ENCODE measurements around the gene NCAPD2.
A peak's percentile ranks its signal among the peaks of the same experiment; 100 is the strongest.
"Not testable (repeated sequence)": the region's sequence is repeated elsewhere in the genome, so short reads cannot be mapped to it uniquely, and the experiment has no call there.

NCAPD2 gene

GRCh38 chr12:6465467-6466183 is 28.3 kb upstream of the NCAPD2 start:
- no peak for ATAC-seq

GRCh38 chr12:6466184-6466573 is 27.7 kb upstream of the NCAPD2 start:
- no peak for ATAC-seq

DNA sequence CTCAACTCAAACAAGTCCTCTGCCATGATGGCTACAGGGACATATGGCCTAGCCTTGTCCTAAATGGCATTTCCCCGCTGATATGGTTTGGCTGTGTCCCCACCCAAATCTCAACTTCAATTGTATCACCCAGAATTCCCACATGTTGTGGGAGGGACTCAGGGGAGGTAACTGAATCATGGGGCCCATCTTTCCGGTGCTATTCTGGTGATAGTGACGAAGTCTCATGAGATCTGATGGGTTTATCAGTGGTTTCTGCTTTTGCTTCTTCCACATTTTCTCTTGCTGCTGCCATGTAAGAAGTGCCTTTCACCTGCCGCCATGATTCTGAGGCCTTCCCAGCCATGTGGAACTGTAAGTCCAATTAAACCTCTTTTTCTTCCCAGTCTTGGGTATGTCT is 27.2 kb upstream of the NCAPD2 start:
- not testable (repeated sequence) for ATAC-seq

- not testable (repeated sequence) for ATAC-seq
These were observed 26.2 kb upstream of the NCAPD2 start for GRCh38 chr12:6467571-6468282.

GRCh38 chr12:6468283-6468575 is 25.7 kb upstream of the NCAPD2 start:
- ATAC-seq = no peak

GRCh38 chr12:6469092-6469491 is 24.8 kb upstream of the NCAPD2 start:
- ATAC-seq = no peak

GRCh38 chr12:6469609-6470374 is 24.1 kb upstream of the NCAPD2 start:
- peak in 1 of 2 donors; percentile 0 for ATAC-seq

GRCh38 chr12:6470375-6471163 is 23.3 kb upstream of the NCAPD2 start, which contains the start of gene VAMP1:
Gene VAMP1 (minus strand): TSS chr12:6470677. CDS start chr12:6470531, 146 bp downstream.
- peak; percentile 93 to 96 for ATAC-seq

DNA sequence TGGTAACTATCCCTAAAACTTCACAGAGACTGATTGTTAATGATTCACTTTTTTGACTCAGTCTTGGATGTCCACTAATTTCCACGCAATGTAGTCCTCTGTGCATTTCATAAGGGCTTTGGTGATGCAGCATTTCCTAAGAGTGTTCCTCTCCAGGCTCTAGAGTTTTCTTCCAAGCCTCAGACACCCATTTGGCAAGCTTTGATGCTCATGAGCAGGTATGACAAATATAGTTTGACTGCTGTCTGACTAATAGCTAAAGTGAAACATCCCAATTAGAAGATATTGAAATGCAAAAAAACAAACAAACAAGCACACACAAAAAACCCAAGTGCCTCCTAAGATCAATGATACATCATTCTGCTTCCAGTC is 21.9 kb upstream of the NCAPD2 start:
- no peak for ATAC-seq

DNA sequence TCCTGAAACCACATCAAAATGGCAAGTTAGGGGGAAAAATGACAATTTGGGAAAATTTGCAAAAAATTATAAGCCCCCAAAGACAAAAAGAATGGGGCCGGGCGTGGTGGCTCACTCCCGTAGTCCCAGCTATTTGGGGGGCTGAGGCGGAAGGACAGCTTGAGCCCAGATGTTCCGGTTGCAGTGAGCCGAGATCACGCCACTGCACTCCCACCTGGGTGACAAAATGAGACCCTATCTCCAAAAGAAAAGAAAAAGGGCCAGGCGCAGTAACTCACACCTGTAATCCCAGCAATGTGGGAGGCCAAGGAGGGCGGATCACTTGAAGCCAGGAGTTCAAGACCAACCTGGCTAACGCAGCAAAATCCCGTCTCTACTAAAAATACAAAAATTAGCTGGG is 21.4 kb upstream of the NCAPD2 start:
- ATAC-seq = no peak

GRCh38 chr12:6475233-6475975 is 18.5 kb upstream of the NCAPD2 start:
- ATAC-seq = not testable (repeated sequence)

DNA sequence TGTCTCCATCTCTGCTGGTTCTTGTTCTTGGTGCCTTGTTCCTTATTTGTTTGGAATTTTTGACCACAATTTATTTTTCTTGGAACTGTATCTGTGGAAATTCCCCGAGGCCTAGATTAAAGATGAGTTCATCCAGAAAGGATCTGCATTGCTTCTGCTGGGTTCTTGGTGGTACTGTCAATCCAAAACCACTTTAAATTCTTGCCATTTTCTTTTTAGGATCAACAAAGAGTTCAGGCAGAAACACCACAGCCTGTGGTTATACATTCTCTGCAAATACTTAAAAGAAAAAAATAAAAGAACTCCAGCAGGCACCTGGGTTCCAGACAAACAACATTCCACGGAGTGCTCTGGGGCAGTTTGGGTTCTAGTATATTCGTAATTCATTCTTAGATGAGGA is 17.4 kb upstream of the NCAPD2 start:
- no peak for ATAC-seq

DNA sequence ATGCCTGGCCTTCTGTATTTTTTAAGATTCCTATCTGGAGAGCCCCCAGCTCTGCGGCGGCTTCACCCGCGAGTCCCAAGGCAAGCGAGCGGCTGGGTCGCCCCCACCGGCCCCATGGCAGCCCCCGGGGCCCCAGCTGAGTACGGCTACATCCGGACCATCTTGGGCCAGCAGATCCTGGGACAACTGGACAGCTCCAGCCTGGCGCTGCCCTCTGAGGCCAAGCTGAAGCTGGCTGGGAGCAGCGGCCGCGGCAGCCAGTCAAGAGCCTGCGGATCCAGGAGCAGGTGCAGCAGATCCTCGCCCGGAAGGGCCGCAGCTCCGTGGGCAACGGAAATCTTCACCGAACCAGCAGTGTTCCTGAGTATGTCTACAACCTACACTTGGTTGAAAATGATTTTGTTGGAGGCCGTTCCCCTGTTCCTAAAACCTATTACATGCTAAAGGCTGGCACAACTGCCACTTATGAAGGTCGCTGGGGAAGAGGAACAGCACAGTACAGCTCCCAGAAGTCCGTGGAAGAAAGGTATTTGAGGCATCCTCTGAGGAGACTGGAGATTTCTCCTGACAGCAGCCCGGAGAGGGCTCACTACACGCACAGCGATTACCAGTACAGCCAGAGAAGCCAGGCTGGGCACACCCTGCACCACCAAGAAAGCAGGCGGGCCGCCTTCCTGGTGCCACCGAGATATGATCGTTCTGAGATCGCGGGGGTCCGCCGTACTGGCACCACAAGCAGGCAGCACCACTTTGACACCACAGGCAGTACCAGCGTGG is 16.1 kb upstream of the NCAPD2 start:
- ATAC-seq = not testable (repeated sequence)

DNA sequence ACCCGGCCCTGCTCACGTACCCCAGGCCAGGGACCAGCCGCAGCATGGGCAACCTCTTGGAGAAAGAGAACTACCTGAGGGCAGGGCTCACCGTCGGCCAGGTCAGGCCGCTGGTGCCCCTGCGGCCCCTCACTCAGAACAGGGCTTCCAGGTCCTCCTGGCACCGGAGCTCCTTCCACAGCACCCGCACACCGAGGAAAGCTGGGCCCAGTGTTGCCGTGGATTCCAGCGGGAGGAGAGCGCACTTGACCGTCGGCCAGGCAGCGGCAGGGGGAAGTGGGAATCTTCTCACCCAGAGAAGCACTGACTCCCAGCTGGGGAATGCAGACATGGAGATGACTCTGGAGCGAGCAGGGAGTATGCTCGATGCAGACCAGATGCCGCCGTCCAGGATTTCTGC is 15.5 kb upstream of the NCAPD2 start:
- no peak for ATAC-seq

GRCh38 chr12:6488240-6488639 is 5.7 kb upstream of the NCAPD2 start:
- no peak for ATAC-seq

- ATAC-seq = no peak
These were observed 4.5 kb upstream of the NCAPD2 start for GRCh38 chr12:6489449-6489848.

GRCh38 chr12:6490673-6491072 is 3.2 kb upstream of the NCAPD2 start:
- ATAC-seq = not testable (repeated sequence)

DNA sequence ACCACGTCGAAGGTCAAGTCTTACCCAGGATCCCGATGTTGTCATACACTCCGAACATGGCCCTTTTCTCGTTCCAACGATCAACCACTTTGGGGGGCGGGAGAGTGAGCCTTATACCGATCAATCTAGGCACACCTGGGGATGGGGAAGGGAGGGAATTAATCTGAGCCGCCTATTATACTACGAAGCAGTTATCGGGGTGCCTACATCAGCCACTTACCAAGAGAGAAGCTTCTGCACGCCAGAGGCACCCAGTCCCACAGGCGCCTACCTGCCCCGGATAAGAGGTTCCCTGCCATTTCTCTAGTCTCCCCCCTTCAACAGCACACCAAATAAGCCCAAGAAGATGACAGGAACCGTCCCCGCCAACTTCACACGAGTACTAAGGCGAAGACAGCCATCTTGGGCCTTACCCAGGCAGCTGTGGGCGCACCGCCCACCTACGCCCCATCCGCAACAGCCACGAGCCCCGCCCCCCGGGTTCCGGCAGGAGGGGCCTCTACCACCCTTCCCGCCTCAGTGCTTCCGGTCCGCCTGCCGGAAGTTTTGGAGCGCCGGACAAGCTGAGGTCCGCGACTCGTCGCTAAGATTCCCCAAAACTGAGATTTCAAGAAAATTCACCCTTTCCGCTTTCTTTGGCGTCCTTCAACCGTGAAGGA is 935 bp upstream of the NCAPD2 start, which contains the start of gene MRPL51:
MRPL51 (minus strand) TSS at position 425 of the 659 bp plus-strand sequence; CDS start at position 299, 126 bp downstream.
- ATAC-seq = peak; percentile 81 to 86

DNA sequence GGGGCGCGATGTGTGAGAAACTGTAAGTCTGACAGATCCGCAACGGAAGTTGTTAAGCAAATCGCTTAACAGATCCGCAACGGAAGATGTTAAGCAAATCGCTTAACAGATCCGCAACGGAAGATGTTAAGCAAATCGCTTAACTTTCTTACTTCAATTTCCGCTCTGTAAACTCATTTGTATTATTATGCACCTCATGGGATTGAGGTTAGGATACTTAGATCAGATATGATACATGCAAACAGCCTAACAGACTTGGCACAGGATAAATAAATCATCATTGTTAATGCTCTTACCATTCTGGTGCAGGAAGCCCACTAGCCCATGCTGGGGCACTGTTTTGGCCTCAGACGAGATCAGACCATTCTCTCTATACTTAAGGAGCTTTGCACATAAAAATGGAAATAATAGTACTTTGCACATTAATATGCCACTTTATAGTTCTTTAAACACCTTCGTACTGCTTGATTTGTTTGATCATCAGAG is 399 bp downstream of the NCAPD2 start:
- peak in 1 of 2 donors; percentile 29 for ATAC-seq

- no peak for ATAC-seq
These were observed 1.1 kb downstream of the NCAPD2 start for GRCh38 chr12:6494968-6495367.
